ENCODE data around the gene PDE9A.
"Not testable (repeated sequence)": the region's sequence is repeated elsewhere in the genome, so short reads cannot be mapped to it uniquely, and the experiment has no call there.

The PDE9A gene

DNA sequence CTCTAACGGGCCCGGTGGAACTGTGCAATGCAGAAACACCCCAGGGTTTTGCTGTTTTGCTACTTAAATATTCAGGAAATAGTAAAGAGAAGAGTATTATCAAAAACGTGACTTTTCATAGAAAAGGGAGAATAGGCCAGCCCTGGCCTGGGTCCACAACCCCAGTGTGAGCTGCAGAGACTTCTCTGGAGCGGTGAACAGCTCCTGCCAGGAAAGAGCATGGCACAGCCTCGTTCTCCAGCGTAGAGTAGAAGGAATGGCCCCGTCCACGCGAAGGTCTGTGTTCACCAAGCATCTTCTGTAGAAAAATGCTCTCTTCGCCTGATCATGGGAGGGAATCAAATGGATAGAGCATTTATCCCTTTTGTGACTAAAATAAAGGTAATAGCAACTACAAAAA, 51.4 kb downstream of the PDE9A start:
- in situ Hi-C loops (cut with HindIII; ENCODE audit: low sequenced_read_pairs), result no loop called here

DNA sequence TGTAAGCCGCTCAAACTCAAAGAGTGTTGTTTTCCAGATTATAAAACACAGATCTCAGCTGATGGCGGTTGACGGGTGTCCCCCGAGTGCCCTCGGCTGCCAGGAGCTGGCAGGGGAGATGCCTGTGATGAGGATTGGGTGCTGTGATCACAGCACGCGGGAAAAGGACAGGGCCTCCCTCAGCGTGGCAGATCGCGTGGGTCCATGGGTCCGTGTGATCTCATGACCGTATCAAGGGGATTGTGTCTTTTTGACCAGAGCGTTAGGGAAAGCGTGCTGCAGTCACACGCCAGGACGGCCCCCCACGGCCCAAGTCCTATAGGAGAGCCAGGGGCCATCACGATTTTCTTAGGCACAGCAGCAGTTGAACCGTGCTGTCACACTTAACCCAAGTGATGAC, 51.9 kb downstream of the PDE9A start:
- in situ Hi-C loops (cut with HindIII; ENCODE audit: low sequenced_read_pairs), result no loop called here

DNA sequence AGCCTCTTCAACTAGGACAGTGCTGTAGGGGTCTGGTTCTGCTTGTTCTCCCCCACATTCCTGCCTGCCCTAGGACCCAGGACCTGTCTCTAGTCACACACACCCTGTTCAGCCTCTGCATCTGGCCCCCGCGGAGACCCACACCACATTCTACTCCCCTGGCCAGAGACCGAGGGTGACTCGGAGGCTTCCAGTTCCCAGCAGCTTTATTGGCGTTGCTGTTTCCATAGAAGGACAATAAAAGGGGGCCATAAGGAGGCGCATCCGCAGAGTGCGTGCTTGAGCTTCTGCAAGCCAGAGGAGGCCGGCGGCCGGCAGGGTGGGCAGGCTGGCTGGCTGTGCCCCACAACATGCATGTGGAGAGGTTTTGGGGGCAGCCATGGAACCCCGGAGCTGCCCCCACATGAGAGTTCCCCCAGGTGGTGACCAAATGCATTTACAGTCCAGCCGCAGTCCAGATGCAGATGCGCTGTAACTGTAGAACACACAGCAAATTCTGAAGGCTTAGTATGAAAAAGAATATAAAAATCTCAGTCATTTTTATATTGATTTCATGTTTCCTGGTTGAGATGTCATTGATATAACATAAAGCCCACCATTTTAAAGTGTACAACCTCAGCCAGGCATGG, 52.4 kb downstream of the PDE9A start:
- in situ Hi-C loops (cut with HindIII; ENCODE audit: low sequenced_read_pairs), result no loop called here

DNA sequence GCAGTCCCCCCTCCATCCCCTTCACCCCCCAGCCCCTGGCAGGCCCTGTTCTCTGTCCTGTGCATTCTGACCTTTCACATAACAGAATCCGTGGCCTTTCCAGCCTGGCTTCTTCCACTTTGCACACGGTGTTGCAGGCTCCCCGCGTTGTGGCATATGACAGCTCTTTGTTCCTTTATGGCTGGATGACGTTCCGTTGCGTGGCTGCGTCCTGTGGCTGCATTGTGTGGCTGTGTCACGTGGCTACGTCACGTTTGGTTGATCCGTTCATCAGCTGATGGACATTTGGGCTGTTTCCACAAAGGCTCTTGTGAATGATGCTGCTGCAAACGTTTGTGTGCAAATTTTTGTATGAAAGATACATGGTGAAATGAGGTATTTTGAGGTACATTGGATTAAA, 53.3 kb downstream of the PDE9A start:
- in situ Hi-C loops (cut with HindIII; ENCODE audit: low sequenced_read_pairs), result no loop called here

DNA sequence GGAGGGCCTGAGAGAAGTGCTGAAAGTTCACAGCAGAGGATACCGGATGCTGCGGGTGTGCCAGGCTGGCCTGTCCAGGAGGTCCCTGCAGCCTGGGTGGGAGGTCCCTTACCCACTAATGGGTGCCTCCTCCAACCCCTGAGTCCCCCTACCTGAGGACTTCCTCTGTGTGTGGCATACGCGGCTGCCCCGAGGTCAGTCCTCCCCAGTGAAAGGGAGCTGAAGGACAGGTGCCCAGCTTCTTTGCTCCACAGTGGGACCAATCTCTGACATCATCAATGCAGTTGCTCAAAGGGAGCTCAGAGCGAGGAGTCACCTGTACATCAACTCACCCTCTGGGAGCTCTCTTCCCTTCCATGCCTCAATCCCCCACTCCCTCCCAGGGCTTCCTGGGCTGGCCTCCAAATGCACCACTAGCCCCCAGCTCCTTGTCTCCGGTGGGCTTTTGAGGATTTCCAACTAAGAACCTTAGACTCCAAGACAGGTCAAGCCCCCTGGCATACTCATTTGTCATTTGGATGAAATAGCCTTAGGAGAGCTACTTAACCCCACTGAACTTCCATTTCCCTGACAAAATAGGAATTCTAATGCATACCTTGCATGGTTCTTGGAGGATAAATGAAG, 53.9 kb downstream of the PDE9A start:
- in situ Hi-C loops (cut with HindIII; ENCODE audit: low sequenced_read_pairs), result no loop called here

DNA sequence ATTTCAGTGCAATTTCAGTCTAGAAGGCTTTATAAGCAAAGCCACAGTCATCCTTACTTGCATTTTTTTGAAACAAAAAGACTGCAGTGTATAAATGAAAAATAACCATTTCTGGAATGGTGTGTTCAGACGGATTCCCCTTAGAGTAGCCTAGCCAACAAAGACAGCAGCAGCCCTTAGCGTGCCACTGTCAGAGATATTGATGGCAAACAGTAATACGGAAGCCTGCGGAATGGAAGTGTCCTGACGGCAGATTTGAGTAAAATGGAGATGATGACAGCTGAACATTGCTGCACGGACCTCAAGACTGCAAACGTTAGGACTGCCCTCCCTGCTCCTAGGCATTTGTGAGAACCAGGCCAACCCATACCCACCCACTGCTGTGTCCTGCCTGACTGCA, 54.7 kb downstream of the PDE9A start:
- in situ Hi-C loops (cut with HindIII; ENCODE audit: low sequenced_read_pairs), result no loop called here

DNA sequence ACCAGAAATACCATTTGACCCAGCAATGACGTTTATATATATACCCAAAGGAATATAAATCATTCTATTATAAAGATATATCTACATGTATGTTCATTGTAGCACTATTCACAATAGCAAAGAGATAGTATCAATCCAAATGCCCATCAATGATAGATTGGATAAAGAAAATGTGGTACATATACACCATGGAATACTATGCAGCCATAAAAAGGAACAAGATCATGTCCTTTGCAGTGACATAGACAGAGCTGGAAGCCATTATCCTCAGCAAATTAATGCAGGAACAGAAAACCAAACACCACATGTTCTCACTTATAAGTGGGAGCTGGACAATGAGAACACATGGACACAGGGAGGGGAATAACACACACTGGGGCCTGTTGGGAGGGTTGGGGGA, 55.5 kb downstream of the PDE9A start:
- in situ Hi-C loops (cut with HindIII; ENCODE audit: low sequenced_read_pairs), result not testable (repeated sequence)

DNA sequence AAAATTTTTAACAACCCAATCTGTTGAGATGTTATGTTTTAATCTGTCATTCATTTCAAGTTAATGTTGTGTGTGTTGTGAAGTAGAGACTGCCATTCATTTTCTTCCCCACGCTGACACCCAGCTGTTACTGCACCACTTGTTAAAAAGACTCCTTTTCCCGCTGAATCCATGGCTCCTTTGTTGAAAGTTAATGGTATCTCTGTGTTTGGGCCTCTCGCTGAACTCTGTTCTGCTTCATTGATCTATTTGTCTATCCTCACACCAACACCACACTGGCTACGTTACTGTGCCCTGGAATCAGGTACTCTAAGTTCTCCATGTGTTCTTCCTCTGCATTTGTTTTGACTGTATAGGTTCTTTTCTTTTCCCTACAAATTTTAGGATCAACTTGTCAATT, 58.2 kb downstream of the PDE9A start:
- in situ Hi-C loops (cut with HindIII; ENCODE audit: low sequenced_read_pairs), result no loop called here

DNA sequence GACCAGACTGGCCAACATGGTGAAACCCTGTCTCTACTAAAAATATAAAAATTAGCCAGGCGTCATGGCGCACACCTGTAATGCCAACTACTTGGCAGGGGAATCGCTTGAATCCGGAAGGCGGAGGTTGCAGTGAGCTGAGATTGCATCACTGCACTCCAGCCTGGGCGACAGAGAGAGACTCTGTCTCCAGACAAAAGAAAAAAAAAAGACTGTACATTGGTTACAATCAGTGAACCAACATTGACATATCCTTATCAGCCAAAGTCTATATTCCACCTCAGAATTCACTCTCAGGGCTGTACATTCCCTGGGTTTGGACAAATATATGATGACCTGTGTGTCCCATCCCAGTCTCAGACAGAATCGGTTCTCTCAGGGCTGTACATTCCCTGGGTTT, 62.0 kb downstream of the PDE9A start:
- in situ Hi-C loops (cut with HindIII; ENCODE audit: low sequenced_read_pairs), result not testable (repeated sequence)

DNA sequence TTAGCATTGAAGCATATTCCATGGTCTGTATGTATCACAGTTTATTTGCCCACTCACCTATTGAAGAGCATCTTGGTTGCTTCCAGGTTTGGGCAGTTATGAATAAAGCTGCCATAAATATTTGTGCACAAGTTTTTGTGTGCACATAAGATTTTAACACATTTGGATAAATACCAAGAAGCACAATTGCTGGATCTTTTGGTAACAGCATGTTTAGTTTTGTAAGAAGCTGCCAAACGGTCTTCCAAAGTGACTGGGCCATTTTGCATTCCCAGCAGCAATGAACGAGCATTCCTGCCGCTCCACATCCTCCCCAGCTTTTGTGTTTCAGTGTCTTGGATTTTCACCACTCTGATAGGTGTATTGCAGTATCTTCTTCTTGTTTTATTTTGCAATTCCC, 62.7 kb downstream of the PDE9A start:
- in situ Hi-C loops (cut with HindIII; ENCODE audit: low sequenced_read_pairs), result no loop called here

DNA sequence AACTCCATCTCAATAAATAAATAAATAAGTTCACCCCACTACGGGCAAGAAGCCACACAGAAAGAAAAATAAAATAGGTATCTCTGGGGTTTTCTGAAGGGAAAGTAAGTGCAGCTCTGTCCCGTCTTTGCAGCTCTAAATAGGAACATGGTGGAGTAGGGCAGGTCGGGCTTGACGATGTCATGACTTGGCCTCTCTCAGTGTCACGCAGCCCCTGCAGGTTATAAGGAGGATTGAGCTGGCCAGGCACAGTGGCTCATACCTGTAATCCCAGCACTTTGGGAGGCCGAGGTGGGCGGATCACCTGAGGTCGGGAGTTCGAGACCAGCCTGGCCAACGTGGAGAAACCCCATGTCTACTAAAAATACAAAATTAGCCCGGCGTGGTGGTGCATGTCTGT, 67.1 kb downstream of the PDE9A start:
- in situ Hi-C loops (cut with HindIII; ENCODE audit: low sequenced_read_pairs), result not testable (repeated sequence)

DNA sequence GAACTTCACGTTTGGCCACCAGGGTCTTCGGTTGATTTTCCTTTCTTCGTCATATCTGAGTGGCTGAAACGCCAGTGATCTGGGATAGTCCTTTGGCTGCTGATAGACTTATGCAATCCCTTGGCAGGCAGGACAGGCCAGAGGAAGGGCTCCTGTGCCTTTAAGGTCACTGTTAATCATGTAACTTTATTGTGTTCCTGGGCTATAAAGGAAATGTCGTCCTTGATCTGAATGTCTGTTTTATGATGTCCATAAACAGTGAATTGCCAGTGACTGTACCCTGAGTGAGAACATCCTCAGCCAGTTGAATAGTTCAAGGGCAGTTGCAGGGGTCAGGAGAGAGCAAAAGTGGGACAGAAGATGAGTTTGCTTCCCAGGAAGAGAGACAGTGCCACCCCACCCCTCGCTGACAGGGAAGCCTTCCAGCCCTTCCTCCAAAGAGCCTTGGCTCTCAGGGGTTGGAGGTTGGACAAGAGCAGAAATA, 68.0 kb downstream of the PDE9A start:
- in situ Hi-C loops (cut with HindIII; ENCODE audit: low sequenced_read_pairs), result no loop called here

DNA sequence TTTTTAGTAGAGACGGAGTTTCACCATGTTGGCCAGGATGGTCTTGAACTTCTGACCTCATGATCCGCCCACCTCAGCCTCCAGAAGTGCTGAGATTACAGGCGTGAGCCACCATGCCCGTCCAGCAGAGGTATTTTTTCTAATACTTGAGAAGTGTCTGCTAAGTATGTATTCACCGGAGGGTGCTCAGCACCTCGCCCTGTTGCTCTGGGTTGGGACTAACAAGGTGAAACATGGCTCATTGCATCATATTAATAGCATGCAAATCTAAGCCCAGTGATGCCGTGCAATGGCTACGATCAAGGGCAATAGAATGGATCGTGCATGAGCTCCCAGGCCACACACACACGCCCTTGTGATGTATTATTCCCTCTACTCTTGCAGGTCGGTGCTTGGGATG, 68.7 kb downstream of the PDE9A start:
- in situ Hi-C loops (cut with HindIII; ENCODE audit: low sequenced_read_pairs), result no loop called here

DNA sequence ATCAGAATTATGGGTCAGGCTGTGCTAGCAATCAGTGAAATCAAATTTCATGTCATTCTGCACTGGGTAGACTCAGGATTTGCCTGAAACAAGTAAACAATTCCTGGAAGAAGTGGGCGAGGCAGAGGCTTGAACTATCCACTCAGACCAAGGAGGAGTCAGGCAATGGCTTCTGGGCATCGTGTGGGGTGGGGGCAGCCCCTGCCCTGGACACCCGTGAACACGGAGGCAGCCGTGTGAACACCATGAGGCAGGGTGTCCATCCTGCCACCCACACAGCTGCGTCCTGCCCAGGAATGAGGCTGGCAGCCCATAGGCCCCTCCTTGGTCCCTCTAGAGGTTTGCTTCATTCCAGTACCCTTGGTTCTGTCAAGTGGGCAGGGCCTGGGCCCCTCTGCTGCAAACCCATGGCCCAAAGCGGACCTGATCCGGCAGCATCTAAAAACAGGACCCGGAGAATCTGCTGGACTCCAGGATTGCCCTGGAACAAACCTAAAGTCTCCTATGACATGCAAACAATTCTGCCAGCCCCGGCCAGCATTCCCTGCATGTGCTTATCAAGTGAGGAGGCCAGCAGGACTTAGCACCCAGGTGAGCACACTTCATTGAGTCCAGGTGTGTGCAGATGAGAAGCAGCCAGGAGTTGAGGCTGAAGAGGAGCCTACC, 69.5 kb downstream of the PDE9A start:
- in situ Hi-C loops (cut with HindIII; ENCODE audit: low sequenced_read_pairs), result no loop called here

DNA sequence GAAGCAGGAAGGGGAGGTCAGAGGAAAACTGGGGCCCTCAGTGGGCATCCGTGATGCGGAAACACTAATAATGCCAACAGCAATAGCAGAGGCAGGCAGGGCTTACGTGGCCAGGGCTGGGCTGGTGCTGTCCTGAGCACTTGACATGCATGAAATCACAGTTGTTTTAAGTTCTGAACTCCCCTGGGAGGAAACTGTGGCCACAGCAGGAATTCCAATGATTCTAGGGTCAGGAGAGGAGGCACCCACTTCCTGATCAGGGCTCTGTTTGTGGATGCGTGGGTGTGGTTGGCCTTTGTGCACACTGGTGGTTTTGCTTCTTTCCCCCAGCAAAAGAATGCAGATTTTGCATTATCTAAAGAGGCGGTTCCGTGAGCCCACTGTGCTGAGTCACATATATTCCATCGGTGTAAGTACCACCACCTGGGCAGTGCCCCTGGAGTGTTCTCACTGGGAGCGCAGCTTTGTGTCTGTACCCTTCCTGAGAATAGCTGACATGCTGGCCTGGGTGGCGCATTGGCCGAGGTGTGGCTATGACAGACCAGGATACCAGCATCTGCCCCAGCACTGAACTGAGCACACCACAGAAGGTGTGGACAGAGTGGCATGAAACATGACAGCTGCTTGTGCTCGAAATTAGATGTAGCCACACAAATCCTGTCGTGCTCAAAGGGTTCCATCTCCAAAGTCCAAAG, 71.0 kb downstream of the PDE9A start:
- in situ Hi-C loops (cut with HindIII; ENCODE audit: low sequenced_read_pairs), result no loop called here

DNA sequence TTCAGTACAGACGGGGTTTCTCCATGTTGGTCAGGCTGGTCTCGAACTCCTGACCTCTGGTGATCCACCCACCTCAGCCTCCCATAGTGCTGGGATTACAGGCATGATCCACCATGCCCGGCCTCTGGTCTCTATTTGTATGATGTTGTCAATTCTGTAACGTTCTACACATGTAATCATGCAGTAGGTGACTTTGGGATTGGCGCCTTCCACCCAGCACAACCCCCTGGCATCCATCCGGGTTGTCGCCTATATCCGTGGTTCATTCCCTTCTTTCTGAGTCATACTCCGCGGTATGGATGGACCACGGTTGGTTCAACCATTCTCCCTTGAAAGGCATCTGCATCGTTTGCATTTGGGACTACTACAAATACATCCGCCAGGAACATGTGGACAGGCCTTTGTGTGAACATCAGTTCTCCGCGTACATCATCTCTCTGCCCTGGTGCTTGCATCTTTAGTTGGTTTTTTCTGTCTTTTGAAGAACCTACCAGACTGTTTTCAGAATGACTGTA, 72.1 kb downstream of the PDE9A start:
- in situ Hi-C loops (cut with HindIII; ENCODE audit: low sequenced_read_pairs), result no loop called here

DNA sequence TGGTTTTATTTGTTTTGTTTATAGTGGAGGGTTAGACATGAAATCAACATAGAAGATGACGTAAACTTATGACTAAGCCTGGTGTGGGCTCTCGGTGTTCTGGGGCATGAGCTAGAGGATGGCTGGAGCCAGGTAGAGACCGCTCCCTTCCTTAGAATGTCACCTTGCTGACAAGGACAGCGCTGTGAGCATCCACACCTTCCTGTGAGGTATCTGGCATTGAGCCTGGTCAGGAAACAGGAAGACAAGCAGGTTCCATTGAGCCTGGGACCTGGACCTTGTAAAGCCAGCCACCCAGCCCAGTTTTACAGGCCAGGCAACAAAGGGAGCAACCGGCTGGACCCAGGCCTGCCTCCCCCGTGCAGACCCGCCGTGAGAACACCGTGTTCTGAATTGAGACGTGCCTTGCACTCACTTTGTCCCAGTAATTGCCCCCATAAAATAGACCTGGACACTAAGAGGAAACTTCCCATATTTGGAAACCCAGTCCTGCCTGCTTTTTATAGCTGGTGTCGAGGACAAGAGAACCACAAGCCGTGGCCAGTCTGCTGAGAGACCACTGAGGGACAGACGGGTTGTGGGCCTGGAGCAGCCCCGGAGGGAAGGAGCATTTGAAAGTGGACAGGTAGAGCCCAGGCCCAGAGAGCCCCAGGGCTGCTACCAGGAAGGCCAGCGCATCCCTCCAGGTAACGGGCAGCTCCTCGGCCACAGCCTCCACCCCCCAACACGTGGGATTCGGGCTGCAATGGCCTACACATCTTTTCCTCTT, 78.0 kb downstream of the PDE9A start:
- in situ Hi-C loops (cut with HindIII; ENCODE audit: low sequenced_read_pairs), result loop anchor here (10.0 kb wide), 1 partner anchor 93 kb away; no protein-coding TSS in a partner anchor

DNA sequence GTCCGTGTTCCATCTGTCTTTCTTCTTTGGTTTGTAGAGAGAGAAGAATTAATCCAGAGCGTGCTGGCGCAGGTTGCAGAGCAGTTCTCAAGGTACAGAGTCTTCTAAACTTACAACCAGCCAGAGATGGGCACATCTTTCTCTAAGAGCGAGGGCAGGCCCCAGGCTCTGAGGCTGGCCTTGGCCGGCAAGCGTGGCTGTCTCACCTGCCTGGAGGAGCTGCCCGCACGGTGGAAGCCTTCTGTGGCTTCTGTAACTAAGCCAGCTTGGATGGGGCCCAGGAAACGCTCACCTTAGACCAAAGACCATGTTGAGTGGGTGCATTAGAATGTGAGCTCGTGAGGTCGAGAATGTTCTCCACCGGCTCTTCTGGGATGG, 78.6 kb downstream of the PDE9A start:
- in situ Hi-C loops (cut with HindIII; ENCODE audit: low sequenced_read_pairs), result loop anchor here (10.0 kb wide), 1 partner anchor 93 kb away; no protein-coding TSS in a partner anchor

DNA sequence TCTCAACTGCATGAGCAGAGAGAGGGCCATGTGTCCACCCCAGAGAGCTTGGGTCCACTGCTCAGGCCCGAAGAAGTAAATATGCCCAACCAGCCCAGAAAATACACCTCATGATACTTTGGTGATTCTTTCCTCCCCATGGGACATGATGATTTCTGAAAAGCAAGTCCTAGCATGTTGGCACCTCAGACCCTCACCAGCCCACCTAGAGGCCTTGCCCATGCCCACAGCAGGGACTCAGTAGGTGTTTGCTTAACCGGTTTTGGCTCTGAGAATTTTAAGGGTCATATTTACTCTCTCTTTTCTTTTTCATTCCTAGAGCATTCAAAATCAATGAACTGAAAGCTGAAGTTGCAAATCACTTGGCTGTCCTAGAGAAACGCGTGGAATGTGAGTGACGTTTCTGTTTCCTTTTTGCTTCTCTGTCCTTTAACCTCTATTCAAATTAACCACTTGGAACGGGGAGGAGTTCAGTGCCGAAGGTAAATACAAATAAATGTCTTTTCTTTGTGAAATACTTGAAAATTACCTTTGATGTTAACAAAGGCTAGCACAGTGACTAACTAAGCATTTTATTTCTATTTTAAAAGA, 79.7 kb downstream of the PDE9A start:
- in situ Hi-C loops (cut with HindIII; ENCODE audit: low sequenced_read_pairs), result loop anchor here (10.0 kb wide), 1 partner anchor 92 kb away; no protein-coding TSS in a partner anchor

DNA sequence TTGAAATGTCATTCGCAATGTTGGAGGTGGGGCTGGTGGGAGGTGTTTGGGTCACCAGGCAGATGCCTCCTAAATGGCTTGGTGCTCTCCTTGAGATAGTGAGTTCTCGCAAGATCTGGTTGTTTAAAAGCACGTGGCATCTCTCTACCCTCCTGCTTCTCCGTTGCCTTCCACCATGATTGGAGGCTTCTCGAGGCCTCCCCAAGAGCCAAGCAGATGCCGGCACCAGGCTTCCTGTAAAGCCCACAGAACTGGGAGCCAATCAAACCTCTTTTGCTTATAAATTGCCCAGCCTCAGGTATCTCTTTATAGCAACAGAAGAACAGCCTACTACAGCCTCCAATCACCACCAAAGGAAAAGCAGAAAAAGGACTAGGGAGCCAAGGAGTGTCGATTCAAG, 80.5 kb downstream of the PDE9A start:
- in situ Hi-C loops (cut with HindIII; ENCODE audit: low sequenced_read_pairs), result loop anchor here (10.0 kb wide), 1 partner anchor 91 kb away; no protein-coding TSS in a partner anchor
